Measurements from ENCODE around the gene ERFL. TPM values are rescaled to one million over a fixed set of nuclear protein-coding genes. Genes with fewer than 3 reads are reported as not detected.
A peak's percentile ranks its signal among the peaks of the same experiment; 100 is the strongest.

ERFL gene
- total RNA-seq (1 to 10 TPM; 5.9 to 8.5 (median 6.3) TPM), total RNA-seq (0.53 to 23.6 (median 3.1) reads per million in 29 experiments)
- 1.4 TPM for total RNA-seq (2013)

DNA sequence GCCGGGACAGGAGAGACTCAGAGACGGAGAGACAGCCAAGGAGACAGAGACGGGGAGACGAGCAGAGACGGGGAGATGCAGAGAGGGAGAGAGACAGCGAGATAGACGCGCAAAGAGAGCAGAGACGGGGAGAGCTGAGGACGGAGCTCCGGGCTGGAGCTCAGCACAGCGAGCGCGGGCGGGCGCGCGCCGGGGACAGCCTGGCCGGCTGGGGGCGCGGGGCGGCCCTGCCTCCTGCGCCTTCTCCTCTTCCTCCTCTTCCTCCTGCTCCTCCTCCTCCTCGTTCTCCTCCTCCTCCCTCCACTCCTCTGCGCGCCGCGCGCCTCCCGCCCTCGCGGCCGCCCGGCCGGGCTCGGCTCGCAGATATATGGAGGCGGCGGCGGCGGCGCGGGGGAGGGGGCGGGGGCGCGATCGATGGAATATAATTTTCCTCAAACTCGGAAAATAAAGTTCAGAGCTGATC is at the start of gene ERFL:
ERFL (minus strand) TSS at position 229 of the 463 bp plus-strand sequence. CDS start 15,530 bp downstream, outside the sequence.
- Histone ChIP-seq H3K36me3 (ENCODE audit: control insufficient read depth in 2 of 2, extremely low read depth in 1 of 2, insufficient read depth in 1 of 2, low read length in 1 of 2) (no peaks in the 10 kb centered on the region), H3K4me3 (ENCODE audit: control insufficient read depth in 1 of 2, extremely low read depth in 1 of 2, low read length in 1 of 2) (peak within 1 kb of the TSS; percentile 69 to 85), H3K27ac (ENCODE audit: low read length) (peak within 1 kb of the TSS; percentile 21), H3K9me3 (no peaks in the 10 kb centered on the region), H3K4me1 (ENCODE audit: control insufficient read depth in 1 of 2, extremely low read depth in 1 of 2, insufficient read depth in 2 of 2, low read length in 2 of 2) (peaks cover 16 to 36% of the 10 kb centered on the region in 2 experiments), H3K27me3 (replicated peaks in 1 of 2; ENCODE audit: control insufficient read depth in 2 of 2, extremely low read depth in 1 of 2, insufficient read depth in 2 of 2, low read length in 1 of 2) (peaks cover 7 to 18% of the 10 kb centered on the region in 2 experiments)
- WGBS (ENCODE audit: insufficient coverage), result 0% methylated on average over 8 of the region's 49 CpGs
- Mint-ChIP-seq H3K27ac (peak within 1 kb of the TSS; percentile 79 to 84), H3K4me3 (peak within 1 kb of the TSS in 2 of 3 donors; percentile 81 to 89), H3K4me1 (peaks cover 28 to 37% (median 31%) of the 10 kb centered on the region in 3 donors), H3K36me3 (no peaks in the 10 kb centered on the region), H3K27me3 (peaks cover 1 to 2% of the 10 kb centered on the region in 2 donors), H3K9me3 (no peaks in the 10 kb centered on the region)
- CTCF ChIA-PET, result interaction anchor here in 1 of 2 donors (0.6 kb wide), 1 partner anchor 16 kb away, joined by 4 read pairs; no protein-coding TSS in a partner anchor
- ATAC-seq (replicated peaks in 1 of 4) (peak; percentile 41 to 54 (median 46)), DNase-seq (peak in 1 of 35 experiments; percentile 51)
- POLR2A ChIA-PET, result interaction anchor here in 1 of 2 donors (0.7 kb wide), 1 partner anchor 9 kb away, joined by 5 read pairs; no protein-coding TSS in a partner anchor

DNA sequence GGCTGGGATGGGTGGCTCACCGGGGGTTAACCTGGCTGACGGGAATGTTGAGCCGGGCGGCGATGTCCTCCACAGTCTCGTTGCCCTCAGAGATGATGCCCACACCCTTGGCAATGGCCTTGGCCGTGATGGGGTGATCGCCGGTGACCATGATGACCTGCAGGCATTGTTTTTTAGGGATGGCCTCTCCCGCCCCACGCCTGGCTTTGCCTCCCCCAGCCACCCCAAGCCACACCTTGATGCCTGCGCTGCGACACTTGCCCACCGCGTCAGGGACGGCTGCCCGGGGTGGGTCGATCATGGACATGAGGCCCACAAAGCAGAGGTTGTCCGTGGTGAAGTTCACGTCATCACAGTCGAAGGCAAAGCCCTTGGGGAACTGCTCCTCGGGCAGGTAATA is 49.7 kb upstream of the ERFL start:
- ATAC-seq (replicated peaks in 1 of 4) (no peak), DNase-seq (no peak)
- Histone ChIP-seq H3K9me3 (no peaks in the 10 kb centered on the region), H3K4me3 (ENCODE audit: control insufficient read depth in 1 of 2, extremely low read depth in 1 of 2, low read length in 1 of 2) (no peak overlapping the region), H3K27me3 (replicated peaks in 1 of 2; ENCODE audit: control insufficient read depth in 2 of 2, extremely low read depth in 1 of 2, insufficient read depth in 2 of 2, low read length in 1 of 2) (no peaks in the 10 kb centered on the region), H3K27ac (ENCODE audit: low read length) (no peak overlapping the region), H3K4me1 (ENCODE audit: control insufficient read depth in 1 of 2, extremely low read depth in 1 of 2, insufficient read depth in 2 of 2, low read length in 2 of 2) (no peaks in the 10 kb centered on the region), H3K36me3 (ENCODE audit: control insufficient read depth in 2 of 2, extremely low read depth in 1 of 2, insufficient read depth in 1 of 2, low read length in 1 of 2) (peaks cover 2 to 5% of the 10 kb centered on the region in 2 donors)
- WGBS (ENCODE audit: insufficient coverage), result 97% methylated on average over 18 of the region's 22 CpGs
- H3K4me3 Mint-ChIP-seq, result no peak overlapping the region
- H3K27me3 Mint-ChIP-seq, result no peaks in the 10 kb centered on the region
- CTCF ChIA-PET, result no interaction called here
- no peak overlapping the region for H3K27ac Mint-ChIP-seq
- no peaks in the 10 kb centered on the region for H3K4me1 Mint-ChIP-seq
- POLR2A ChIA-PET, result no interaction called here
- peaks cover 6% of the 10 kb centered on the region for H3K36me3 Mint-ChIP-seq
- H3K9me3 Mint-ChIP-seq, result no peaks in the 10 kb centered on the region

DNA sequence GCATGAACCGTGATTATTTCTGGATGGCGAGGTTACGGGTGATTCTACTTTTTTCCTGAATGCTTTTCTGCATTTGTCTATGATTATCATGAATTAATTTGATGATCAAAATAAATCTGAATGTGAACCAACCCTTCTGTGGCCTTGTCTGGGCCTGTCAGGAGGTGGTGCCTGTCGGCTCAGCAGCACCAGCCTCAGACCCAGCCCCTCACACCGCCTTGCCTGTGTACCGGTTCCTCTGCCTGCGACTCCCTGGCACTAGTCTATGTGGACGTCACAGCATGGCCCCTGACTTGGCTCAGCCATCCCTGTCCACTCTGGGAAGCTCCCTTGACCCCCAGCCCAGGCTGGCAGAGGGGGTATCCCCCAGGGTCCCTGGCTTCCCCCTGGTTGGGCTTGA is 46.4 kb upstream of the ERFL start:
- Histone ChIP-seq H3K4me1 (ENCODE audit: control insufficient read depth in 1 of 2, extremely low read depth in 1 of 2, insufficient read depth in 2 of 2, low read length in 2 of 2) (no peaks in the 10 kb centered on the region), H3K36me3 (ENCODE audit: control insufficient read depth in 2 of 2, extremely low read depth in 1 of 2, insufficient read depth in 1 of 2, low read length in 1 of 2) (peaks cover 2 to 5% of the 10 kb centered on the region in 2 donors), H3K9me3 (no peaks in the 10 kb centered on the region), H3K27ac (ENCODE audit: low read length) (no peak overlapping the region), H3K27me3 (replicated peaks in 1 of 2; ENCODE audit: control insufficient read depth in 2 of 2, extremely low read depth in 1 of 2, insufficient read depth in 2 of 2, low read length in 1 of 2) (peaks cover 0 to 2% of the 10 kb centered on the region in 2 experiments), H3K4me3 (ENCODE audit: control insufficient read depth in 1 of 2, extremely low read depth in 1 of 2, low read length in 1 of 2) (no peak overlapping the region)
- H3K27ac Mint-ChIP-seq, result no peak overlapping the region
- 86% methylated on average over 4 of the region's 8 CpGs for WGBS (ENCODE audit: insufficient coverage)
- CTCF ChIA-PET, result no interaction called here
- DNase-seq (no peak), ATAC-seq (replicated peaks in 1 of 4) (no peak)
- no peak overlapping the region for H3K4me3 Mint-ChIP-seq
- no peaks in the 10 kb centered on the region for H3K27me3 Mint-ChIP-seq
- H3K36me3 Mint-ChIP-seq, result peaks cover 3% of the 10 kb centered on the region
- no peaks in the 10 kb centered on the region for H3K9me3 Mint-ChIP-seq
- no peaks in the 10 kb centered on the region for H3K4me1 Mint-ChIP-seq
- POLR2A ChIA-PET, result no interaction called here

DNA sequence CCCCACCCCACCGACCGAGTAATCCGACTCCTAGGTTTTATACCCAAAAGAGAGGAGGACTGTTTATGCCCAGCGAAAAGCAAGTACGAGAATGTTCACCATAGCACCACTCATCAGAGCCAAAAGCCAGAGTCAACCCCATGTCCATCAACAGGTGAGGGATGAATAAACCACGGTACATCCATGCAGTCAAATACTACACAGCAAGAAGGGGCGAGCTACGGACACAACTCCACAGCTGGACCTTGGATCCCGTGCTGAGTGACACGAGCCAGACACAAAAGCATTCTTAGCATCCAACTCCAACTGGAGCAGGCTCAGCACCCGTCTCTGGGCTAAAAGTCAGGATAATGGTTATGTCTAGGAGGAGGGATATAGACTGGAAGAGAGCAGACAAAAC is 43.1 kb upstream of the ERFL start:
- no peaks in the 10 kb centered on the region for H3K4me1 ChIP-seq (ENCODE audit: control insufficient read depth in 1 of 2, extremely low read depth in 1 of 2, insufficient read depth in 2 of 2, low read length in 2 of 2)
- WGBS (ENCODE audit: insufficient coverage), result 100% methylated on average over 1 of the region's 11 CpGs
- H3K27me3 ChIP-seq (replicated peaks in 1 of 2; ENCODE audit: control insufficient read depth in 2 of 2, extremely low read depth in 1 of 2, insufficient read depth in 2 of 2, low read length in 1 of 2), result peaks cover 0 to 2% of the 10 kb centered on the region in 2 experiments
- Mint-ChIP-seq H3K36me3 (peaks cover 1% of the 10 kb centered on the region), H3K9me3 (no peaks in the 10 kb centered on the region), H3K4me3 (no peak overlapping the region), H3K27me3 (no peaks in the 10 kb centered on the region), H3K27ac (no peak overlapping the region), H3K4me1 (peaks cover 0 to 5% (median 0%) of the 10 kb centered on the region in 3 donors)
- DNase-seq (no peak), ATAC-seq (replicated peaks in 1 of 4) (no peak)
- H3K4me3 ChIP-seq (ENCODE audit: control insufficient read depth in 1 of 2, extremely low read depth in 1 of 2, low read length in 1 of 2), result no peak overlapping the region
- H3K36me3 ChIP-seq (ENCODE audit: control insufficient read depth in 2 of 2, extremely low read depth in 1 of 2, insufficient read depth in 1 of 2, low read length in 1 of 2), result peaks cover 2 to 5% of the 10 kb centered on the region in 2 donors
- POLR2A ChIA-PET, result no interaction called here
- no peak overlapping the region for H3K27ac ChIP-seq (ENCODE audit: low read length)
- H3K9me3 ChIP-seq, result no peaks in the 10 kb centered on the region
- CTCF ChIA-PET, result interaction anchor here in 1 of 2 donors (0.6 kb wide), 1 partner anchor 47 kb away, joined by 3 read pairs; no protein-coding TSS in a partner anchor

DNA sequence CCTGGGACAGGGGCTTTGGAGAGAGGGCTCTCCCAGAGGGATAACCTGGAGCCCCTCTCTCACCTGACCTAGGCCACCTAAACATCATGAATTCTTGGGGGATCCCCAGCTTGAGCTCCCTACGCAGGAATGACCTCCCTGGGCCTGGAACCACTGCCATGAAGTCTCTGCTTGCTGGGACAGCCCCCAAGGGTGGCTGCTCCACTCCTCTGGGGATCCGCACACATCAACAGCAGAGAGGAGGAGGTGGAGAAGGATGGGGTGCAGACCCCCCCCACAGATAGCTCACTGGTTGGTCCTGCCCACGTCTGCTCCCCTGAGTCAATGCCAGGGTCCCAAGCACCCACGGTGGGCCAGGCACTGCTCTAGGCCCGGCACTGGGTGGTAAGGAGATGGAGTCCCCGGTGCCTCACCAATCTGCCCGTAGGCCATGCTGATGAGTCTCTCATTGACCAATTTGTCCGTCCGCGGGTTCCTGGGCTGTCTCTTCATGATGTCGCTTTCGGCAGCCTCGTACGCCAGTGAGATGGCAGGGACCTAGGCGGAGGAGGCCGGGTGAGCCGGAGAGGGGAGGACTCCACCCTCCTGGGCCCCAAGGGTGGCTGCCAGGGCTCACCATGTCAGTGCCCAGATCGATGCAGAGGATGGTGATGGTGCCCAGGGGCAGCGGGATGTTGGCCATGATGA is 41.7 kb upstream of the ERFL start:
- DNase-seq (no peak), ATAC-seq (replicated peaks in 1 of 4) (no peak)
- CTCF ChIA-PET, result no interaction called here
- peaks cover 0 to 2% of the 10 kb centered on the region in 2 donors for H3K36me3 ChIP-seq (ENCODE audit: control insufficient read depth in 2 of 2, extremely low read depth in 1 of 2, insufficient read depth in 1 of 2, low read length in 1 of 2)
- H3K27ac Mint-ChIP-seq, result no peak overlapping the region
- H3K27me3 ChIP-seq (replicated peaks in 1 of 2; ENCODE audit: control insufficient read depth in 2 of 2, extremely low read depth in 1 of 2, insufficient read depth in 2 of 2, low read length in 1 of 2), result peaks cover 0 to 2% of the 10 kb centered on the region in 2 experiments
- no peaks in the 10 kb centered on the region for H3K9me3 ChIP-seq
- H3K9me3 Mint-ChIP-seq, result no peaks in the 10 kb centered on the region
- H3K4me1 ChIP-seq (ENCODE audit: control insufficient read depth in 1 of 2, extremely low read depth in 1 of 2, insufficient read depth in 2 of 2, low read length in 2 of 2), result no peaks in the 10 kb centered on the region
- H3K4me3 Mint-ChIP-seq, result no peak overlapping the region
- no peak overlapping the region for H3K27ac ChIP-seq (ENCODE audit: low read length)
- no peaks in the 10 kb centered on the region for H3K27me3 Mint-ChIP-seq
- 89% methylated on average over 15 of the region's 19 CpGs for WGBS (ENCODE audit: insufficient coverage)
- peaks cover 0 to 5% (median 0%) of the 10 kb centered on the region in 3 donors for H3K4me1 Mint-ChIP-seq
- H3K4me3 ChIP-seq (ENCODE audit: control insufficient read depth in 1 of 2, extremely low read depth in 1 of 2, low read length in 1 of 2), result no peak overlapping the region
- no peaks in the 10 kb centered on the region for H3K36me3 Mint-ChIP-seq
- POLR2A ChIA-PET, result no interaction called here

DNA sequence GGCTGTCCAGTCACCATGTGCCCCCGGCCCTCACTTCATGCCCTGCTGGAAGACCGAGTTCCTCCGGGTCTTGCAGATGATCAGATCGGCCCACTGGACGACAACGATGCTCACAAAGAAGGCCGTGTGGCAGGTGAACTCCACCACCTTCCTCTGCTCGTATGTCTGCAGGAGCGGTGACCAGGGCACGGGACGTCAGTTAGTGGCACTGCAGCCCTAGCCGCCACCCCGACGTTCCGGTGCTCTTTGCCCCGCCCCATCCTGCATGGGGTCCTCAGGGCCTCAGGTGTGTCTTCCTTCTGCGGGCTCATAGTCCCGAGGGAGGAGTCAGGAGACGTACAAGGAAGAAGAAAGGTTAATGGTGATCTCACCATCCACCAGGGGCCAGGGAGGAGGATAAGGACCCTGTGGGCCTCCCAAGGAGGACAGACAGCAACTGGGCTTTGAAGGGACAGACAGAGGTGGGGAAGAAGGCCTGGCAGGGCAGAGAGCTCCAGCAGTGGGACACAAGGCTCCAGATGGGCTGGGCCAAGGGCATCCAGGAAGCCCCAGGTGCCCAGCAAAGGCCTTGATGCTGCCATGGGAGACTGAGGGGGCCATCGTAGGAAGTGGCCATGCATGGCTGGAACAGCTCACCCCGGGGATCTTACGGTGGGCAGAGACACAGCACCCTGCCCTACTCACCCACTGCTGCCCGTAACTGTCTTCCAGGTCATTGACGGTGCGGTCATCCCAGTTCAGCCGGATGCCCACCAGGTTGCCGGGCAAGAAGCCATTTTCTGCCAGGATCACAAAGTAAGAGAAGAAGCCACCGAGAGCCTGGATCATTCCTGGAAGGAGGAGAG is 40.7 kb upstream of the ERFL start:
- ChIA-PET POLR2A (no interaction called here), CTCF (no interaction called here)
- no peaks in the 10 kb centered on the region for H3K9me3 Mint-ChIP-seq
- no peak overlapping the region for H3K4me3 Mint-ChIP-seq
- Histone ChIP-seq H3K27me3 (replicated peaks in 1 of 2; ENCODE audit: control insufficient read depth in 2 of 2, extremely low read depth in 1 of 2, insufficient read depth in 2 of 2, low read length in 1 of 2) (peaks cover 0 to 2% of the 10 kb centered on the region in 2 experiments), H3K36me3 (ENCODE audit: control insufficient read depth in 2 of 2, extremely low read depth in 1 of 2, insufficient read depth in 1 of 2, low read length in 1 of 2) (no peaks in the 10 kb centered on the region), H3K9me3 (no peaks in the 10 kb centered on the region), H3K4me3 (ENCODE audit: control insufficient read depth in 1 of 2, extremely low read depth in 1 of 2, low read length in 1 of 2) (no peak overlapping the region), H3K27ac (ENCODE audit: low read length) (no peak overlapping the region), H3K4me1 (ENCODE audit: control insufficient read depth in 1 of 2, extremely low read depth in 1 of 2, insufficient read depth in 2 of 2, low read length in 2 of 2) (no peaks in the 10 kb centered on the region)
- ATAC-seq (replicated peaks in 1 of 4), result no peak
- H3K27ac Mint-ChIP-seq, result no peak overlapping the region
- no peak for DNase-seq
- WGBS (ENCODE audit: insufficient coverage), result 93% methylated on average over 23 of the region's 28 CpGs
- no peaks in the 10 kb centered on the region for H3K27me3 Mint-ChIP-seq
- H3K36me3 Mint-ChIP-seq, result no peaks in the 10 kb centered on the region
- H3K4me1 Mint-ChIP-seq, result peaks cover 0 to 5% (median 0%) of the 10 kb centered on the region in 3 donors
